Activated naive CD8-positive, alpha-beta T cell treated with anti-CD3 and anti-CD28 coated beads for 36 hours (primary cell): ENCODE measurements around the gene CRISPLD2. TPM values are rescaled to one million over a fixed set of nuclear protein-coding genes. Genes with fewer than 3 reads are reported as not detected.

Source experiments
- DNase-seq: peaks from one replicate; pipeline ENCODE4 v3.0.0; 2021
- H3K27ac Mint-ChIP-seq: one replicate; pipeline ENCODE4 v1.8.0; 2022; ENCODE audit warnings: mild to moderate bottlenecking, moderate library complexity, mixed read lengths
- H3K27me3 Mint-ChIP-seq: one replicate; pipeline ENCODE4 v1.8.0; 2022; ENCODE audit warnings: mild to moderate bottlenecking, mixed read lengths
- H3K36me3 Mint-ChIP-seq: one replicate; pipeline ENCODE4 v1.8.0; 2021; ENCODE audit warnings: mild to moderate bottlenecking, mixed read lengths
- H3K4me1 Mint-ChIP-seq: one replicate; pipeline ENCODE4 v1.8.0; 2021; ENCODE audit warnings: mixed read lengths
- H3K4me3 Mint-ChIP-seq: one replicate; pipeline ENCODE4 v1.8.0; 2022; ENCODE audit warnings: mild to moderate bottlenecking, moderate library complexity, mixed read lengths
- H3K9me3 Mint-ChIP-seq: one replicate; pipeline ENCODE4 v1.8.0; 2022; ENCODE audit warnings: mixed read lengths
- total RNA-seq, 2 experiments: library from RNA; stranded (reverse); gene quantifications; one replicate each; pipeline ENCODE4 v1.2.3, GENCODE V29; 2021

CRISPLD2 gene
- total RNA-seq, 2 experiments from 2014 or later, result not detected

GRCh38 chr16:84922351-84923120, 102.8 kb downstream of the CRISPLD2 start:
- H3K4me1 Mint-ChIP-seq, result no peaks in the 10 kb centered on the region
- no peak for DNase-seq
- H3K9me3 Mint-ChIP-seq, result no peaks in the 10 kb centered on the region
- no peak overlapping the region for H3K4me3 Mint-ChIP-seq
- peaks cover 13% of the 10 kb centered on the region for H3K27me3 Mint-ChIP-seq
- H3K36me3 Mint-ChIP-seq, result no peaks in the 10 kb centered on the region
- no peak overlapping the region for H3K27ac Mint-ChIP-seq

- Mint-ChIP-seq H3K4me1 (no peaks in the 10 kb centered on the region), H3K36me3 (no peaks in the 10 kb centered on the region), H3K27ac (no peak overlapping the region), H3K27me3 (no peaks in the 10 kb centered on the region), H3K9me3 (no peaks in the 10 kb centered on the region), H3K4me3 (no peak overlapping the region)
- no peak for DNase-seq
These were observed 104.7 kb downstream of the CRISPLD2 start for GRCh38 chr16:84924331-84925091.

GRCh38 chr16:84925092-84925772, 105.4 kb downstream of the CRISPLD2 start:
- no peaks in the 10 kb centered on the region for H3K27me3 Mint-ChIP-seq
- H3K4me3 Mint-ChIP-seq, result no peak overlapping the region

GRCh38 chr16:84925773-84926372, 106.1 kb downstream of the CRISPLD2 start:
- Mint-ChIP-seq H3K4me1 (peaks cover 3% of the 10 kb centered on the region), H3K27ac (no peak overlapping the region), H3K9me3 (no peaks in the 10 kb centered on the region), H3K36me3 (no peaks in the 10 kb centered on the region), H3K4me3 (no peak overlapping the region), H3K27me3 (no peaks in the 10 kb centered on the region)
- no peak for DNase-seq

More at GRCh38 chr16:84925092-84925772, 105.4 kb downstream of the CRISPLD2 start:
- H3K9me3 Mint-ChIP-seq, result no peaks in the 10 kb centered on the region
- peak; percentile 68 for DNase-seq
- no peaks in the 10 kb centered on the region for H3K36me3 Mint-ChIP-seq
- peaks cover 2% of the 10 kb centered on the region for H3K4me1 Mint-ChIP-seq
- H3K27ac Mint-ChIP-seq, result no peak overlapping the region

- Mint-ChIP-seq H3K27ac (no peak overlapping the region), H3K36me3 (no peaks in the 10 kb centered on the region)
- no peak for DNase-seq
These were observed 106.7 kb downstream of the CRISPLD2 start for GRCh38 chr16:84926462-84926861.

GRCh38 chr16:84927621-84928591, 108.1 kb downstream of the CRISPLD2 start:
- Mint-ChIP-seq H3K27me3 (no peaks in the 10 kb centered on the region), H3K4me3 (no peak overlapping the region), H3K27ac (no peak overlapping the region), H3K4me1 (peaks cover 3% of the 10 kb centered on the region), H3K36me3 (no peaks in the 10 kb centered on the region), H3K9me3 (no peaks in the 10 kb centered on the region)
- no peak for DNase-seq

More at GRCh38 chr16:84926462-84926861, 106.7 kb downstream of the CRISPLD2 start:
- Mint-ChIP-seq H3K9me3 (no peaks in the 10 kb centered on the region), H3K4me3 (no peak overlapping the region), H3K4me1 (peaks cover 3% of the 10 kb centered on the region), H3K27me3 (no peaks in the 10 kb centered on the region)

- Mint-ChIP-seq H3K4me1 (peaks cover 3% of the 10 kb centered on the region), H3K27me3 (no peaks in the 10 kb centered on the region), H3K27ac (no peak overlapping the region), H3K9me3 (no peaks in the 10 kb centered on the region), H3K36me3 (no peaks in the 10 kb centered on the region), H3K4me3 (no peak overlapping the region)
- no peak for DNase-seq
These were observed 109.1 kb downstream of the CRISPLD2 start for GRCh38 chr16:84928679-84929420.

- Mint-ChIP-seq H3K4me3 (peak overlapping the region; percentile 14), H3K27ac (peak overlapping the region; percentile 62), H3K9me3 (no peaks in the 10 kb centered on the region), H3K4me1 (peaks cover 3% of the 10 kb centered on the region), H3K27me3 (no peaks in the 10 kb centered on the region), H3K36me3 (no peaks in the 10 kb centered on the region)
- peak; percentile 13 for DNase-seq
These were observed 109.9 kb downstream of the CRISPLD2 start for GRCh38 chr16:84929421-84930297.

GRCh38 chr16:84930298-84931106, 110.7 kb downstream of the CRISPLD2 start:
- Mint-ChIP-seq H3K27ac (peak overlapping the region; percentile 62), H3K4me3 (peak overlapping the region; percentile 14), H3K4me1 (peaks cover 3% of the 10 kb centered on the region), H3K27me3 (no peaks in the 10 kb centered on the region), H3K36me3 (no peaks in the 10 kb centered on the region), H3K9me3 (no peaks in the 10 kb centered on the region)
- peak; percentile 7 for DNase-seq

- Mint-ChIP-seq H3K4me3 (no peak overlapping the region), H3K4me1 (peaks cover 3% of the 10 kb centered on the region), H3K36me3 (no peaks in the 10 kb centered on the region), H3K9me3 (no peaks in the 10 kb centered on the region), H3K27me3 (no peaks in the 10 kb centered on the region), H3K27ac (peak overlapping the region; percentile 6)
- no peak for DNase-seq
These were observed 111.3 kb downstream of the CRISPLD2 start for GRCh38 chr16:84931107-84931494.

- H3K36me3 Mint-ChIP-seq, result no peaks in the 10 kb centered on the region
- H3K4me3 Mint-ChIP-seq, result no peak overlapping the region
- DNase-seq, result no peak
- no peak overlapping the region for H3K27ac Mint-ChIP-seq
- H3K9me3 Mint-ChIP-seq, result no peaks in the 10 kb centered on the region
- no peaks in the 10 kb centered on the region for H3K27me3 Mint-ChIP-seq
- peaks cover 3% of the 10 kb centered on the region for H3K4me1 Mint-ChIP-seq
These were observed 111.7 kb downstream of the CRISPLD2 start for GRCh38 chr16:84931506-84931905.

- H3K4me1 Mint-ChIP-seq, result peaks cover 3% of the 10 kb centered on the region
- H3K36me3 Mint-ChIP-seq, result no peaks in the 10 kb centered on the region
- H3K27ac Mint-ChIP-seq, result no peak overlapping the region
- peaks cover under 1% of the 10 kb centered on the region for H3K27me3 Mint-ChIP-seq
- DNase-seq, result no peak
- H3K9me3 Mint-ChIP-seq, result no peaks in the 10 kb centered on the region
- H3K4me3 Mint-ChIP-seq, result no peak overlapping the region
These were observed 112.9 kb downstream of the CRISPLD2 start for GRCh38 chr16:84932681-84933080.
